ENCODE results near the gene INA.

- TF ChIP-seq POLR2AphosphoS5 (IDR thresholded peaks at IDR 0.05; ENCODE audit: low read depth, low read length) (no peak), CTCF (IDR thresholded peaks at IDR 0.05) (no peak)
Observed at GRCh38 chr10:103295374-103296015, 18.6 kb downstream of the INA start.

All from Panc1 (cell line).